WTC11 (cell line): Measurements from ENCODE around the gene TTC19. TPM values are rescaled to one million over a fixed set of nuclear protein-coding genes. Genes with fewer than 3 reads are reported as not detected.

Experiments
- ATAC-seq: fragments of 200-7000 bp; cut with Tn5 transposase; 2 replicates; pipeline ENCODE4 v1.10.0; 2021; ENCODE audit warnings: mild to moderate bottlenecking, moderate library complexity
- Bru-seq: library from RNA; stranded (reverse); fragments of 400-500 nt; gene quantifications from one replicate; lab custom pipeline; 2021; lab: Mats Ljungman, UMichigan
- CTCF ChIA-PET: fragments of 300-600 bp; sonication (Branson Sonifier 250); formaldehyde crosslinking; loops from one replicate; lab custom pipeline; 2021; ENCODE audit warnings: antibody characterized with exemption; lab: Charles Lee
- POLR2A ChIA-PET: fragments of 350-600 bp; sonication (Branson Sonifier 250); formaldehyde crosslinking; loops from one replicate; lab custom pipeline; 2021; ENCODE audit warnings: antibody characterized with exemption; lab: Charles Lee
- DNase-seq: peaks from one replicate; pipeline ENCODE4 v3.0.0; 2021; ENCODE audit warnings: low spot score
- H3K27ac Mint-ChIP-seq: 2 replicates; pipeline ENCODE4 v1.8.0; 2021; ENCODE audit warnings: mixed read lengths
- H3K27me3 Mint-ChIP-seq: 2 replicates; pipeline ENCODE4 v1.8.0; 2021; ENCODE audit warnings: low read depth, mild to moderate bottlenecking, moderate library complexity, mixed read lengths
- H3K36me3 Mint-ChIP-seq: 2 replicates; pipeline ENCODE4 v1.8.0; 2021; ENCODE audit warnings: mixed read lengths
- H3K4me1 Mint-ChIP-seq: 2 replicates; pipeline ENCODE4 v1.8.0; 2022; ENCODE audit warnings: mixed read lengths
- H3K4me3 Mint-ChIP-seq: 2 replicates; pipeline ENCODE4 v1.8.0; 2021; ENCODE audit warnings: mild to moderate bottlenecking, moderate library complexity, mixed read lengths
- H3K9me3 Mint-ChIP-seq: 2 replicates; pipeline ENCODE4 v1.8.0; 2021; ENCODE audit warnings: mixed read lengths
- AR ChIP-seq: fragments of 250-450 bp; sonication (Bioruptor Pico); IDR thresholded peaks from 2 replicates; pipeline ENCODE4 v1.9.0; 2021; ENCODE audit warnings: mild to moderate bottlenecking
- ARID4B ChIP-seq: sonication (generic); formaldehyde crosslinking; IDR thresholded peaks from 2 replicates; pipeline ENCODE4 v1.8.0; 2023; ENCODE audit warnings: missing genetic modification reagents, mild to moderate bottlenecking, borderline replicate concordance
- CDX4 ChIP-seq: fragments of 250-450 bp; sonication (Bioruptor Pico); IDR thresholded peaks from 2 replicates; pipeline ENCODE4 v1.9.0; 2021; ENCODE audit warnings: moderate library complexity, mild to moderate bottlenecking, inconsistent platforms, borderline replicate concordance
- CREM ChIP-seq: sonication (generic); formaldehyde crosslinking; IDR thresholded peaks from 2 replicates; pipeline ENCODE4 v1.8.1; 2022; ENCODE audit warnings: mild to moderate bottlenecking, missing genetic modification reagents, moderate library complexity
- ESRRA ChIP-seq: sonication (generic); formaldehyde crosslinking; IDR thresholded peaks from 2 replicates; pipeline ENCODE4 v1.8.1; 2022; ENCODE audit warnings: mild to moderate bottlenecking, missing genetic modification reagents, borderline replicate concordance
- IRF1 ChIP-seq: sonication (generic); formaldehyde crosslinking; IDR thresholded peaks from 2 replicates; pipeline ENCODE4 v1.8.0; 2023; ENCODE audit warnings: missing genetic modification reagents
- KAT7 ChIP-seq: sonication (generic); formaldehyde crosslinking; IDR thresholded peaks from 2 replicates; pipeline ENCODE4 v1.8.1; 2023; ENCODE audit warnings: missing genetic modification reagents, mild to moderate bottlenecking, borderline replicate concordance
- MXD4 ChIP-seq: fragments of 250-450 bp; sonication (Bioruptor Pico); IDR thresholded peaks from 2 replicates; pipeline ENCODE4 v1.8.0; 2021; ENCODE audit warnings: mild to moderate bottlenecking, moderate library complexity, borderline replicate concordance
- NR1H2 ChIP-seq: sonication (generic); formaldehyde crosslinking; IDR thresholded peaks from 2 replicates; pipeline ENCODE4 v1.9.0; 2021; ENCODE audit warnings: mild to moderate bottlenecking, moderate library complexity, missing genetic modification reagents
- NR3C1 ChIP-seq: sonication (generic); formaldehyde crosslinking; conservative IDR thresholded peaks from 2 replicates; pipeline ENCODE4 v1.8.1; 2023; ENCODE audit warnings: low read depth, mild to moderate bottlenecking, missing genetic modification reagents
- OVOL2 ChIP-seq: fragments of 250-450 bp; sonication (Bioruptor Pico); IDR thresholded peaks from 2 replicates; pipeline ENCODE4 v1.9.0; 2021; ENCODE audit warnings: mild to moderate bottlenecking, borderline replicate concordance
- PRDM15 ChIP-seq: sonication (generic); formaldehyde crosslinking; IDR thresholded peaks from 2 replicates; pipeline ENCODE4 v1.8.0; 2022; ENCODE audit warnings: missing genetic modification reagents
- PREB ChIP-seq: sonication (generic); formaldehyde crosslinking; IDR thresholded peaks from 2 replicates; pipeline ENCODE4 v1.8.1; 2022; ENCODE audit warnings: mild to moderate bottlenecking, missing genetic modification reagents, moderate library complexity, borderline replicate concordance
- SOX15 ChIP-seq: fragments of 250-450 bp; sonication (Bioruptor Pico); IDR thresholded peaks from 2 replicates; pipeline ENCODE4 v1.9.0; 2021; ENCODE audit warnings: mild to moderate bottlenecking
- TEAD1 ChIP-seq: sonication (generic); formaldehyde crosslinking; IDR thresholded peaks from 2 replicates; pipeline ENCODE4 v1.8.0; 2022; ENCODE audit warnings: mild to moderate bottlenecking, missing genetic modification reagents
- ZNF138 ChIP-seq: sonication (generic); formaldehyde crosslinking; conservative IDR thresholded peaks from 2 replicates; pipeline ENCODE4 v1.8.1; 2022; ENCODE audit warnings: mild to moderate bottlenecking, moderate library complexity, missing genetic modification reagents
- ZNF219 ChIP-seq: sonication (generic); formaldehyde crosslinking; IDR thresholded peaks from 2 replicates; pipeline ENCODE4 v1.8.0; 2023; ENCODE audit warnings: missing genetic modification reagents, mild to moderate bottlenecking, borderline replicate concordance
- ZNF263 ChIP-seq: sonication (generic); formaldehyde crosslinking; IDR thresholded peaks from 2 replicates; pipeline ENCODE4 v1.8.1; 2022; ENCODE audit warnings: low read depth, mild to moderate bottlenecking, moderate library complexity, missing genetic modification reagents
- ZNF671 ChIP-seq: fragments of 250-450 bp; sonication (Bioruptor Pico); IDR thresholded peaks from 2 replicates; pipeline ENCODE4 v1.8.0; 2021; ENCODE audit warnings: mild to moderate bottlenecking
- long read RNA-seq, 3 experiments: library from RNA in 1 of 3; library from capped mRNA in 1 of 3; library from polyadenylated mRNA in 1 of 3; unstranded in 2 of 3; stranded (forward) in 1 of 3; transcript quantifications; one replicate each; pipeline ENCODE4 v2.0.0, GENCODE V29; 2021
- total RNA-seq: library from RNA; stranded (reverse); gene quantifications from 3 replicates; pipeline ENCODE4 v1.2.3, GENCODE V29; 2021

Gene TTC19
- total RNA-seq (55.3 to 60.0 TPM (median 58.0 TPM) in 3 replicates), Bru-seq, nascent RNA (percentile 92 among the genes with signal in this experiment)
- long read RNA-seq, experiment 1, transcript TTC19-206 (10 exons, 2,591 nt) = minor isoform, 11 of 317 reads
- long read RNA-seq, experiment 1, transcript TTC19-201 (10 exons, 3,002 nt) = major isoform, 232 of 317 reads
- long read RNA-seq, experiment 1, partial matches to known transcripts = 45 of 317 reads
- long read RNA-seq, experiment 1, other reads (novel, unspliced or antisense) = 27 of 317 reads
- long read RNA-seq, experiment 2, transcript TTC19-201 (10 exons, 3,002 nt) = major isoform, 53 of 117 reads
- long read RNA-seq, experiment 2, partial matches to known transcripts = 46 of 117 reads
- long read RNA-seq, experiment 2, other reads (novel, unspliced or antisense) = 11 of 117 reads
- long read RNA-seq, experiment 3, partial matches to known transcripts = 1 of 6 reads
- long read RNA-seq, experiment 3, other reads (novel, unspliced or antisense) = 5 of 6 reads

- DNase-seq (peak; percentile 98), ATAC-seq (peak; percentile 94)
- ChIA-PET CTCF (interaction anchor here (0.7 to 4.7 kb wide), 5 partner anchors 29 to 751 kb away, joined by 3 to 47 read pairs (median 4); partner anchors contain the start of gene ADORA2B), POLR2A (interaction anchor here (0.5 to 1.0 kb wide), 4 partner anchors 33 to 205 kb away, joined by 3 to 6 read pairs (median 3); partner anchors contain the start of gene ADORA2B)
- Mint-ChIP-seq H3K4me1 (peaks cover 17% of the 10 kb centered on the region), H3K36me3 (peaks cover 38% of the 10 kb centered on the region), H3K27ac (peak within 1 kb of the TSS; percentile 97), H3K4me3 (peak within 1 kb of the TSS; percentile 95), H3K27me3 (no peaks in the 10 kb centered on the region), H3K9me3 (peaks cover 10% of the 10 kb centered on the region)
- no peak for TF ChIP-seq MXD4 (CRISPR knock-in tag)
- no peak for TF ChIP-seq OVOL2 (CRISPR knock-in tag)
- no peak for TF ChIP-seq ZNF219 (CRISPR knock-in tag)
- no peak for TF ChIP-seq ZNF138 (CRISPR knock-in tag)
- TF ChIP-seq CREM (CRISPR knock-in tag) = peak; percentile 96
- peak; percentile 95 for TF ChIP-seq TEAD1 (CRISPR knock-in tag)
- no peak for TF ChIP-seq NR3C1 (CRISPR knock-in tag)
- peak; percentile 85; the same call in 1 of the 2 replicates for TF ChIP-seq IRF1 (CRISPR knock-in tag)
- no peak for TF ChIP-seq AR (CRISPR knock-in tag)
- peak; percentile 77 for TF ChIP-seq ESRRA (CRISPR knock-in tag)
- no peak for TF ChIP-seq ZNF671 (CRISPR knock-in tag)
- TF ChIP-seq PREB (CRISPR knock-in tag) = no peak
- no peak for TF ChIP-seq SOX15
- no peak for TF ChIP-seq NR1H2 (CRISPR knock-in tag)
- TF ChIP-seq ZNF263 (CRISPR knock-in tag) = 0 out of 2 replicates have a peak, but pooled peaks have one; percentile 19
- no peak for TF ChIP-seq CDX4
- peak; percentile 95 for TF ChIP-seq ARID4B (CRISPR knock-in tag)
- TF ChIP-seq KAT7 (CRISPR knock-in tag) = peak; percentile 85; the same call in 1 of the 2 replicates
- no peak for TF ChIP-seq PRDM15 (CRISPR knock-in tag)
Measured at GRCh38 chr17:15999141-15999973, at the start of gene TTC19, which contains the start of gene ZSWIM7. TTC19 (plus strand) TSS chr17:15999824; CDS start chr17:15999849, 25 bp downstream. ZSWIM7 (minus strand) TSS chr17:15999704; CDS start chr17:15999594, 110 bp downstream.
